Spleen (tissue), 11 donors: Measurements from ENCODE around the gene KCNG2. TPM values are rescaled to one million over a fixed set of nuclear protein-coding genes. Genes with fewer than 3 reads are reported as not detected.

Experiments
- DNase-seq: peaks from one replicate; pipeline ENCODE4 v3.0.0-alpha.2; 2020
- H3K27ac ChIP-seq, 8 donors: fragments of 200-600 bp; sonication (generic) in 7 of 8; 1 replicate in 4 of 8; 2 replicates in 4 of 8; pipeline versions ENCODE4 v1.5.0 to v1.8.0; 2016 to 2021; ENCODE audit warnings: inconsistent platforms in 4 of 8, mild to moderate bottlenecking in 4 of 8, moderate library complexity in 1 of 8
- H3K27me3 ChIP-seq, 7 donors: fragments of 200-600 bp; sonication (generic) in 6 of 7; replicated peaks in 1 of 7; 1 replicate in 4 of 7; 2 replicates in 3 of 7; pipeline versions ENCODE4 v1.5.0 to v1.8.0; 2016 to 2021; ENCODE audit warnings: inconsistent platforms in 3 of 7, mild to moderate bottlenecking in 1 of 7
- H3K36me3 ChIP-seq, 6 donors: fragments of 200-600 bp; sonication (generic) in 5 of 6; 1 replicate in 4 of 6; 2 replicates in 2 of 6; pipeline versions ENCODE4 v1.5.0 to v1.8.0; 2016 to 2021; ENCODE audit warnings: inconsistent platforms in 2 of 6
- H3K4me1 ChIP-seq, 6 donors: fragments of 200-600 bp; sonication (generic) in 5 of 6; 1 replicate in 3 of 6; 2 replicates in 3 of 6; pipeline versions ENCODE4 v1.5.0 to v1.8.0; 2016 to 2021; ENCODE audit warnings: inconsistent platforms in 3 of 6
- H3K4me3 ChIP-seq, 8 donors: fragments of 200-600 bp; sonication (generic) in 7 of 8; 1 replicate in 4 of 8; 2 replicates in 4 of 8; pipeline versions ENCODE4 v1.5.0 to v1.8.0; 2016 to 2021; ENCODE audit warnings: inconsistent platforms in 4 of 8, mild to moderate bottlenecking in 4 of 8, moderate library complexity in 2 of 8
- H3K9me3 ChIP-seq, 8 donors: fragments of 200-600 bp; sonication (generic) in 7 of 8; 1 replicate in 4 of 8; 2 replicates in 4 of 8; pipeline versions ENCODE4 v1.5.0 to v1.8.0; 2016 to 2021; ENCODE audit warnings: inconsistent platforms in 4 of 8
- POLR2A ChIP-seq, 3 donors: fragments of 450-650 bp; IDR thresholded peaks; one replicate each; pipeline ENCODE4 v1.5.1; 2017; ENCODE audit warnings: antibody characterized with exemption in 3 of 3, mild to moderate bottlenecking in 1 of 3
- POLR2AphosphoS5 ChIP-seq, 3 donors: sonication (generic); formaldehyde crosslinking; IDR thresholded peaks; one replicate each; pipeline ENCODE4 v1.5.1; 2017; ENCODE audit warnings: antibody characterized with exemption in 3 of 3
- WGBS, 5 donors: extraction: QIAGEN DNeasy Blood & Tissue Kit in 3 of 5; methylation state at CpG; one replicate each; pipeline versions ENCODE4 v1.1.5 to v1.1.7; 2013 to 2018; 5-methylcytosine and 5-hydroxymethylcytosine counted together
- intact Hi-C: fragments of 100-400 bp; cut with DNase I; formaldehyde crosslinking; loops from one replicate; pipeline ENCODE4 v1.15.0; 2023; ENCODE audit warnings: low total_unique reads
- polyA plus RNA-seq, 3 donors: library from polyadenylated mRNA; stranded (reverse); fragments of 200-250 nt; gene quantifications; one replicate each; pipeline ENCODE4 v1.2.1, GENCODE V29; 2013
- total RNA-seq, 7 donors: library from RNA; depleted of rRNA in 3 of 7; stranded (reverse); fragments of >200 nt in 3 of 7; fragmentation: NEBNext Ultra II Directional in 4 of 7; extraction: Animal tissue kit (Norgen Biotek cat#: 25700) in 4 of 7; gene quantifications; one replicate each; pipeline versions ENCODE4 v1.1.0 to v1.2.1, GENCODE V29; 2016 to 2021
- TF ChIP-seq, protein P1 (sequence below), 11 experiments: fragments of 200-600 bp in 7 of 11; fragments of 450-650 bp in 4 of 11; sonication (generic) in 4 of 11; IDR thresholded peaks in 8 of 11; conservative IDR thresholded peaks in 3 of 11; 1 replicate in 7 of 11; 2 replicates in 4 of 11; pipeline versions ENCODE4 v1.4.0 to v1.8.0; 2016 to 2021; ENCODE audit warnings: antibody characterized with exemption in 11 of 11, inconsistent platforms in 4 of 11, mild to moderate bottlenecking in 1 of 11
- donor health status: healthy with polysubstance abuse.
- donor health status: DM: no; HTN: no; CAD: no; lungs with moderate emphysema.
- donor health status: DM: no; HTN: no; CAD: no.
- donor health status: Bipolar disorder and iron deficiency.
- donor health status: healthy.
- donor health status: DM: no; HTN: no; CAD: no.
- donor health status: DM: yes; HTN: yes; CAD: no.

Gene KCNG2
- total and polyA plus RNA-seq, 10 donors = 0.15 to 3.2 (median 0.38) TPM; not detected in 1

DNA sequence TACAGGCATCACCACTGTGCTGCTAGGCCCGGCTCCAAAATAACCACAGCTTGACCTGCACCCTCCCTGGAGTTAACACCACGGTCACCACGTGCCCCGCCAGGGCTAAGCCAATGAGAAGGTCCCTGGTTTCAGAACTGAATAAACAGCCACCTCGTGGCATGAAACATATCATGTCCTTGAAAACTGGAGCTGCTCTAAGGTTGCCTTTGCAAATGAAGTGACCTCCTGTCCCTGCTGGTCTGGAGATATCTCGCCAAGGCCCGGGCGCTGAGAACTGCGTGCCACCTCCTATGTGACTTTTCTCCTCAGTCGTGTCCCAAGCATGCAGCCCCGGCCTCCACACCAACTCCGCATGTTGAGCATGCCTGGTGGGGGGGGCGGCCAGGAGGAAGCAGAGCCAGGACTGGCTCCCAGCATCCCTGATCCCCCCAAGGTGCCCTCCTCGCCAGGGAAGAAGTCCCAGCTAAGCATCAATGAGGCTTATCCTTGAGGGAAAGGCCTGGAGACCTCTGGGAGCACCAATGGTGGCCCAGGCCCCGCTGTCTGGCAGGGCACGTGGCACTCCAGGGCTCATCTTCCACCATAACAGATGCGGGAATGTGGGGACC is 16.3 kb upstream of the KCNG2 start:
- Histone ChIP-seq H3K4me3 (no peak overlapping the region), H3K36me3 (no peaks in the 10 kb centered on the region), H3K27me3 (peaks cover 0 to 65% (median 21%) of the 10 kb centered on the region in 7 donors), H3K27ac (no peak overlapping the region), H3K4me1 (no peaks in the 10 kb centered on the region), H3K9me3 (no peaks in the 10 kb centered on the region)
- TF ChIP-seq, protein P1, sequence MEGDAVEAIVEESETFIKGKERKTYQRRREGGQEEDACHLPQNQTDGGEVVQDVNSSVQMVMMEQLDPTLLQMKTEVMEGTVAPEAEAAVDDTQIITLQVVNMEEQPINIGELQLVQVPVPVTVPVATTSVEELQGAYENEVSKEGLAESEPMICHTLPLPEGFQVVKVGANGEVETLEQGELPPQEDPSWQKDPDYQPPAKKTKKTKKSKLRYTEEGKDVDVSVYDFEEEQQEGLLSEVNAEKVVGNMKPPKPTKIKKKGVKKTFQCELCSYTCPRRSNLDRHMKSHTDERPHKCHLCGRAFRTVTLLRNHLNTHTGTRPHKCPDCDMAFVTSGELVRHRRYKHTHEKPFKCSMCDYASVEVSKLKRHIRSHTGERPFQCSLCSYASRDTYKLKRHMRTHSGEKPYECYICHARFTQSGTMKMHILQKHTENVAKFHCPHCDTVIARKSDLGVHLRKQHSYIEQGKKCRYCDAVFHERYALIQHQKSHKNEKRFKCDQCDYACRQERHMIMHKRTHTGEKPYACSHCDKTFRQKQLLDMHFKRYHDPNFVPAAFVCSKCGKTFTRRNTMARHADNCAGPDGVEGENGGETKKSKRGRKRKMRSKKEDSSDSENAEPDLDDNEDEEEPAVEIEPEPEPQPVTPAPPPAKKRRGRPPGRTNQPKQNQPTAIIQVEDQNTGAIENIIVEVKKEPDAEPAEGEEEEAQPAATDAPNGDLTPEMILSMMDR (IDR thresholded peaks at IDR 0.05 in 8 of 11, conservative IDR thresholded peaks at IDR 0.05 in 3 of 11) = no peak
- TF ChIP-seq POLR2AphosphoS5 (IDR thresholded peaks at IDR 0.05) = no peak
- no peak for TF ChIP-seq POLR2A (IDR thresholded peaks at IDR 0.05)
- 74 to 88% (median 85%) methylated on average over 13 to 17 of the region's 17 CpGs for WGBS, 5 donors
- DNase-seq = peak; percentile 59
- intact Hi-C loops = no loop called here

DNA sequence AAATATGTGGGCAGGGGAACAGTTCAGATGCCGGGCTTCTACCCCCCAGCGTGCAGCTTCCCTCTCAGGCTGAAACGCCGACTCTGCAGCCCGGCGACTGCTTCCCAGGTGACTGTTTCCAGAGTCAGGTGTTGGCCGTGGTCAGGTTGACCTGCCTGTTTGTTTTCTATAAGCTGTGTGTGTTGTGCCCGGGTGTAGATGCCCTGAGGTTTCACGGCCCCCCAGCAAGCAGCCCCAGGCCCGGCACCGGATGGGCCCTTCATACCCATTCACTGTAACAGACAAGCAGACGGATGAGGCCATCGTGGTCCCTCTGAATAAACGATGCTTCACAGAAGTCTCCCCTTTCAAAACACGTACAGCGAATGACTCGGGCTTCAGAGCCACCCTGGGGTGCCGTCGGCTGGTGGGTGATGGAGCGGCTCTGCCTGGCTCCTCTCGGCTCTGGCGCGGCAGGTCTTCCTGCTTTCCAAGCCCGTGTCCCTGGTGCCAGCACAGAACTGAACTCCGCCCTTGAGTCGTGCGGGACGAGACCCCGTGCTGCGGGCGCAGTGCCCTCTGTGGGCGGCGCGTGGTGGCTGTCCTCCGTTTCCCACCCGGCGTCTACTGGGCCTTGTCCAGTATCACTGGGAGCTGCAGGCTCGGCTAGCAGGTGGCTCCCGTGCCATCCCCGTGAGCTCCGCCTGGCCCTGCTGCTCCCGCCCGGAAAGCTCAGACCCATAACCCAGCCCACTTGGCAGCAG is 15.0 kb upstream of the KCNG2 start:
- Histone ChIP-seq H3K9me3 (no peaks in the 10 kb centered on the region), H3K36me3 (no peaks in the 10 kb centered on the region), H3K27me3 (peaks cover 0 to 69% (median 32%) of the 10 kb centered on the region in 7 donors), H3K4me3 (no peak overlapping the region), H3K27ac (no peak overlapping the region), H3K4me1 (peaks cover 0 to 7% (median 2%) of the 10 kb centered on the region in 6 donors)
- DNase-seq = peak; percentile 63
- TF ChIP-seq POLR2AphosphoS5 (IDR thresholded peaks at IDR 0.05) (no peak), POLR2A (IDR thresholded peaks at IDR 0.05) (no peak)
- WGBS, 5 donors = 86 to 91% (median 88%) methylated on average over 35 to 43 of the region's 43 CpGs
- intact Hi-C loops = no loop called here

DNA sequence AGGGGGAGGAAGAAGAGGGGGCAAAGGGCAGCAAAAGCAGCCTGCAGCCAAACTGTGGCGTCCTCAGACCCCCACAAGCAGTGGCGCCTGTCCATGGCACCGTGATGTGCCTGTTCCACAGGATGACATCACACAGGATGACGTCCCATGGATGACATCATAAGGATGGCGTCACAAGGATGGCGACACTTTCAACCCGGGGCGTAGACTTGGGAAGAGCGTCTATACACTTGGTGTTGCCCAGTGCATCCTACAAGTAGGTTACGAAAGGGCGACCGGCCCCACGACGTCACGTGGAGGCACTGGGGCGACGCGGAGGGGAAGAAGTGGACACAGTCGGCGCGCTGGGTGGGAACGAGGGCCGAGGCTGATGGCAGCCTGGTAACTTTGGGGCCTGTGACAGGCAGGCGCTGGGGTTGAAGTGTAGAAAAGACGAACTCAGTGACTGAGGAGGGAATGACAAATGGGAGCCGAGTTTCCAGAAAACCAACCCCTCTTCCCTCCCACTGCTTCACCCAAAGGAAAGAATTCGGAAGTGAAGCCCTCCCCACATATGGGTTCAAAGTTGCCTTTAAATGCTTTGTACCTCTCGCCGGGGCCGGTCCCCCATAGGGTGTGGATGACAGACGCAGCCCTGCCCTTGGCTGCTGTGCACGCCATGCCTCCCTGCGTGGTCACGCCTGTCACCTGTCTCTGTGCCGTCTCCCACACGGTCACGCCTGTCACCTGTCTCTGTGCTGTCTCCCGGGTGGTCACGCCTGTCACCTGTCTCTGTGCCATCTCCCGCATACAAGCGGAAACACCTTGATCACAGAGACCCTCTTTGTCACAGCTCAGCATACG is 13.4 kb upstream of the KCNG2 start:
- peaks cover 5 to 72% (median 48%) of the 10 kb centered on the region in 7 donors for H3K27me3 ChIP-seq
- no peak overlapping the region for H3K4me3 ChIP-seq
- intact Hi-C loops = no loop called here
- DNase-seq = peak; percentile 68
- WGBS, 5 donors = 80 to 88% (median 83%) methylated on average over 42 of the region's 42 CpGs
- no peak overlapping the region for H3K27ac ChIP-seq
- no peaks in the 10 kb centered on the region for H3K36me3 ChIP-seq
- peaks cover 0 to 18% (median 10%) of the 10 kb centered on the region in 6 donors for H3K4me1 ChIP-seq
- H3K9me3 ChIP-seq = no peaks in the 10 kb centered on the region
- TF ChIP-seq, protein P1 (IDR thresholded peaks at IDR 0.05 in 8 of 11, conservative IDR thresholded peaks at IDR 0.05 in 3 of 11) = no peak
- no peak for TF ChIP-seq POLR2A (IDR thresholded peaks at IDR 0.05)
- TF ChIP-seq POLR2AphosphoS5 (IDR thresholded peaks at IDR 0.05) = no peak

DNA sequence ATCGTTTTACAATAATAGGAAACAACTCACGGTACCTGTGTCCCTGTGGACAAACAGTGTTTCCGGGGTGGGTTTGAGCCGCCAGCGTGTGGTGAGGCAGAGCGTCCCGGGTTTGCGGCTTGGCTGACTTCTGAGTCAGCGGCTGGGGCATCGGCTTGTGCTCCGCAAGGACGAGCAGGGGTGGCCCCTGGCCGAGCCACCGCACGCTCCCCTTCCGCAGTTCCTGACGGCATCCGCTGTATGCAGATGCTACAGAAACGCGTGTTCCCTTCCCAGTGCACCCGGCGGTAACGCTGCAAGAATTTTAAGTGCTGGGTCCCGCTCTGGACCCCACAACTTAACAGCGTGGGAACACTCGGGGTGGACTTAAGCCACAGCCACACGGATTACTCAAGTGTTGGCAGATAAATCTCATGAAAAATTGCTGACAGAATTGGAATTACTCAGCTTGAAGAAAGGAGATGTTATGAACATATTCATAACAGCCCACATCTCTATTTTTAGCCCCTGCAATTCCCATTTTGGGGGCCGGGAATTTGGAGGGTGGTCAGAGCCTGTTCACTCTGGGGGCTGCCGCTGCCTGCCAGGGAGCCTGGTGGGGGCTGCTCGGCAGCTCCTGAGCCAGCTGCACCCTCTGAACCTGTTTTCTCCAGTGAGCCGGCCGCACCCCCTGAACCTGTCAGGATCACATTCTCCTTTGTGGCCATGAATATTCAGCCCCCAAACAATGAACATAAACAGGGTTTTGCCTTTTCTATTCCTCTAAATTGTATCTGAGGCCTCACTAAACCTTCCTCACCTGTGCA is 12.6 kb upstream of the KCNG2 start:
- Histone ChIP-seq H3K4me3 (no peak overlapping the region), H3K27me3 (peaks cover 5 to 77% (median 56%) of the 10 kb centered on the region in 7 donors), H3K9me3 (no peaks in the 10 kb centered on the region), H3K27ac (no peak overlapping the region), H3K4me1 (peaks cover 0 to 23% (median 10%) of the 10 kb centered on the region in 6 donors), H3K36me3 (no peaks in the 10 kb centered on the region)
- intact Hi-C loops = no loop called here
- DNase-seq = peak; percentile 65
- WGBS, 5 donors = 64 to 76% (median 73%) methylated on average over 30 to 32 of the region's 32 CpGs
- no peak for TF ChIP-seq POLR2AphosphoS5 (IDR thresholded peaks at IDR 0.05)
- TF ChIP-seq, protein P1 (IDR thresholded peaks at IDR 0.05 in 8 of 11, conservative IDR thresholded peaks at IDR 0.05 in 3 of 11) = no peak
- no peak for TF ChIP-seq POLR2A (IDR thresholded peaks at IDR 0.05)
